Glomerular visceral epithelial cell (primary cell): Measurements from ENCODE around the gene ANXA3.

Experiments used
- DNase-seq: peaks from one replicate; pipeline ENCODE4 v3.0.0-alpha.2; 2016; ENCODE audit errors: extremely low spot score

ANXA3 gene

DNA sequence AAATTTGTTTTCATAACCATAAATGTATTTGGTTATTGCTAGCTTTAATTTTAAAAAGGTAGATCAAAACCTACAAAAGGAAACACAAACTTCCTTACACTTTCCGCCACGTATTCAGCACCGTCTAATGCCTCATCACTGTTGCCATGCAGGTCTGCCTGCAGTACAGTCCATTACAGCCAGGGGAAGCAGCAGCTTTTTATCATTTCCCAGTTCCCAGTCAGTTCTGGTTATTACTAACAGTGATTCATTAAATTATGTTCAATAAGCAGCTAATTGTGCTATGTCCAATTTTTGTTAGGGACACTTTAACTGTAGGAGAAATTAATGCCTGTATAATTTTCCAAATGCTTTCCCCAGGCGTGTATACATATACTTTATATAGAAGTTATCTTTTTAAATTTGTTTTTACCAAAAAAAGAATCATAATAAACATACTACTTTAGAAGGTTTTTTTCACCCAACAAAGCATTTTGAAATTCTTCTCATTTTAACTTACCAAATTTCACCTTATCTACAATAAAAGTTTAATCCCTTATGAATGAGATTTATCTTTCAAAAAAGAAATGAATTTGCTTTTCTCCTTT, 93.3 kb downstream of the ANXA3 start:
- DNase-seq: peak; percentile 79

DNA sequence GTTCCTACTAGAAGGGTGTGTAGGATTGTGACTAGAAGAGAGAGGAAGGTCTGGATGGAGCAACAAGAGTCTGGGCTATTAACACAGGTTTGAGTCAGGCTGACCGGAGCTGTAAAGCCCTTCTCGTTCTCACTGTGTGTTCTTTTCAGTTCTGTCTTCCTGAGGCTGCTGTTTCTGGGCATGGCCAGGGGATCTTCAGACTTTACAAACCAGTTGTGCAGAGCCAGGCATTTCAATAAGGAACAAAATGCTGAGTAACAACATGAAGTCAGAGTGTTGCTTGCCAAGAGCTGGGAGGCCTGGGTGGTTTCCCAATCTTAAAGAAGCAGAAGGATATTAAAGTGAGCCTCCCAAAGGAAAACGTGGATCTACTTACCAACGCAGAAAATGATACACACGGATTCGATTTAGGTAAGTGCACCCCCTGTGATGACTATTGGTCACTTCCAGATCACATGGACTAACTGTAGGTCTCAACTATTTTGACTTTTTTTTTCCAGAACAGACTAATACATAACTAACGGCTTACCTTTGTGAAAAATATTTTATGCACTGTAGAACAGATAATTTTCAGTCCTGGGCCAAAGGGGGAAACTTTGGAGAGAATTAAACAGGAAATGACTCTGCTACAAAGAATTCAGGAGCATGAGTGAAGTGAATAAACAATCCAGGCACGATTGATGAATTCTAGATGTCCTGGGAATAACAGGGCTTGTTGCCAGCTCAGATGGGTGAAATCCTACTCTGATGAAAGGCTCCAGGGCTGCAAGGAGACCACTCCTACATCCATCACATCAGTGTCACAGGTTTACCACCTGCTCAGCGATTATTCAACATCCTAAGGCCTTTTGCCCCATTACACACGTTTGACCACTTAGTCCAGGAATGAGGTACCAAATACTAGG, 94.5 kb downstream of the ANXA3 start:
- peak; percentile 89 for DNase-seq

DNA sequence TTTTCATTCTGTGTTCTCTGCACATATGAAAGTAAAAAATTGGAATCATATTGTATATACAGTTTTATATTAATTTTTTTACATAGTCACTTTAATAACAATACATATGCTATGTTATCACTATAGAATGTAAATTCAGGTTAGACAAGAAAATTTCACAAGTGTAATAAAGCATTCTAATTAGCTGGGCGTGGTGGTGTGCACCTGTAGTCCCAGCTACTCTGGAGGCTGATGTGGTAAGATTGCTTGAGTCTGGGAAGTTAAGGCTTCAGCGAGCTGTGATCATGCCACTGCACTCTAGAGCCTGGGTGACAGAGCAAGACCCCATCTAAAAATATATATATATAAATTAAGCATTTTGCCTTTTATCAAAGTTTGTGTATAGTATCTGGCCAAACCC, 95.7 kb downstream of the ANXA3 start:
- DNase-seq: no peak

DNA sequence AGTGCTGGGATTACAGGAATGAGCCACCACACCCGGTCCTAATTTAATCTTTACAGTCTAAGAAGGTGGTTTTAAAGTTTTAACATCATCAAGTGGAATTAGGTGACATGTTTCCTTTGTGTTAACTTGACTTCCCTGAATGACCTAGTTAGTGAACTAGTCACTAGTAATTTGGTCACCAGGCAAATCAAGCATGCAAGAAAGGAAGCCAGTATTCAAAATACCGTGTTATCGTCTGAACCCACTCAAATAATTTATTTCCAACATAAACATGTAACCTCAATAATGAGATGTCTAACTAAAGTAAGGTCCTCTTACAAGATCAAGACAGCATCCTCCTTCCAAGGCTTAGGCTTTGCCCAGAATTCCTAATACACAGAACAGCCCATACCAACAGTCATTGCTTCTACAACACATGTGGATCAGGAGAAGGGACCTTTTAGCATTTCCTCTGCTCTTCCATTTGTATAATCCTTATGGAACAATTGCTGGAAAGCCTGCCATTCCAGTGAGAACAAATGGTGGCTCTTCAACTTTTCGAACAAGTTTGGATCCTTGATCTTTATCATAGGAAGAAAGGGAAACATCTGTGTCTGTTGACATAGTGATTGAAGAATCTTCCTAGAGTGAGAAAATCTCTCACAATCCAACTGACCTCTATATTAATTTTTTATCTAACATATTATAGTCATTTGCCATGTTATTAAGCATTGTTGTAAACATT, 97.2 kb downstream of the ANXA3 start:
- no peak for DNase-seq

DNA sequence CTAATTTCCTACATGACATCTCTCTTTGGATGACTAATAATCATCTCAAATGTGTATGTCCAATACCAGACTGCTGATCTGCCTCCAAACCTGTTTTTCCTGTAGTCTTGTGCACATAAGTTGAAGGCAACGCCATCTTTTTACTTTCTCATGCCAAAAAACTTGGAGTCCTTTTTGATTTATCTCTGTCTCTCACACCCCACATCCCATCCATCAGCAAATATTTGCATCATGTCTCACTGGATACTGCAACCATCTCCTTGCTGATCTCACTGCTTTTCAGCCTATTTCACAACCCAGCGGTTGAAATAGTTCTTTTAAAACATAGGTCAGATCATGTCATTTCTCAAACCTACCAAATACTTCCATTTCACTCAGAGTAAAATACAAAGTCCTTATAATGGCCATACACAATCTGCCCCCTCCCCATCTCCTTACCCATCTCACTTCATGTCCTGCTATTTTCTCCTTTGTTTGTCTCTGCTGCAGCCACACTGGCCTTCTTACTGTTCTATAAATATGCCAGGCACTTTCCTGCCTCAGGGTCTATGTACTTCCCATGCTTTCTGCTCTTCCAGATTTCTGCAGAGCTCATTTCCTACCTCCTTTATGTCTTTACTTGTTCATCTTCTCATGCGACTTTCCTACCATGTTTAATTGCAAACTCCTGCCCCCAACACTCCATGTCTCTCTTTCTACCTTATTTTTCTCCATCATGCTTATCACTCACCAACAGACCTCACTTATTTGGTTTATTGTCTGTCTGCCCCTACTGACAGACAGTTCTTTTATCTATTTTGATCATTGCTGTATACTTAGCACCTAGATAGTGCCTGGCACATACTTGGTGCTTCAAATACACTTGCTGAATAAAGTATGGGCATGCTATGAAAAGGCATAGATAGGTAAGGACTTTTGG, 98.8 kb downstream of the ANXA3 start:
- DNase-seq: peak; percentile 41

DNA sequence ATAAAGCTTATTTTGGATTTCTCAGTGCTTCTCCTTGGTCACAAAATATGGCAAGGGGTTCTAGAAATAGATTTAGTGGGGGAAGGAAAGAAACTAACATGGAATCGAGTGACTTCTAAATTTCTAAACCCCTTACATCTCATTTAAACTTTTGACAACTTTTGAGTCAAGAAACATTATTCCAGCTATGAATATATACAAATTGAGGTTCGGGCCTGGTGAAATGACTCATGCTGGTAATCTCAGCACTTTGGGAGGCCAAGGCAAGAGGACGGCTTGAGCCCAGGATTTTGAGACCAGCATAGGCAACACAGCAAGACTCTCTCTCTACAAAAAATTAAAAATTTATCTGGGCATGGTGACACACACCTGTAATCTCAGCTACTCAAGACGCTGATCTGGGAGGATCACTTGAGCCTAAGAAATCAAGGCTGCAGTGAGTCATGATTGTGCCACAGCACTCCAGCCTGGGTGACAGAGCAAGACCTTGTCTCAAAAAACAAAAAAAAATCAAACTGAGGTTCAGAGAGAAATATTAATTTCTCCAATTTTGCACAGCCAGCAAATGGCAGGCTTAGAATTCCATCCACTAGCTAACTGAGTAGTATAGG, 99.8 kb downstream of the ANXA3 start:
- DNase-seq: no peak

DNA sequence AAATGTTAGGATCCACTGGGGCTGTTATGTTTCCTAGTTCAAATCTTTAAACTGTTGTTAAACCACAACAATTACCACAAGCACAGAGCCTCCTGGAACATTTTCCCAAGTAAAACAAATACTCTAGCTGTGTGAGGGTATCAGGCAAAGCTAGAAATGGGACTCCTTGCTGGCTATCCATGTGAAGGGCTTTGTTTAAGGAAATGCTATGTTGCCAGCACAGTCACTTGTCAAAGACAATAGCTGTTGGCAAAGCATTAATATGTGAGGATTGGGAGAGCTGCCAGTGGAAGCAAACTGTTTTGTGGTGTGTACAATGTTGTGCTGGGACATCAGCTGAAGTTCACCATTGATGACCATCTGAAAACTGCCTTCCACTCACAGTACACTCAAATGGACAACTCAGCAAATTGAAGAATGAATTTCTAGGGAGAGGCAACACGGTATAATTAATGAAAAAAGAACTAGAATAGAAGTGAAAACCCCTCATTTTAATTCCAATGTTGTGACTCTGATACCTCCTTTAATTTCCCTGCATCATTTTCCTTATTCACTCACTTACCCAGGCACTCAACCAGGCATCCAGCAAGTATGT, 100.8 kb downstream of the ANXA3 start:
- DNase-seq: no peak

DNA sequence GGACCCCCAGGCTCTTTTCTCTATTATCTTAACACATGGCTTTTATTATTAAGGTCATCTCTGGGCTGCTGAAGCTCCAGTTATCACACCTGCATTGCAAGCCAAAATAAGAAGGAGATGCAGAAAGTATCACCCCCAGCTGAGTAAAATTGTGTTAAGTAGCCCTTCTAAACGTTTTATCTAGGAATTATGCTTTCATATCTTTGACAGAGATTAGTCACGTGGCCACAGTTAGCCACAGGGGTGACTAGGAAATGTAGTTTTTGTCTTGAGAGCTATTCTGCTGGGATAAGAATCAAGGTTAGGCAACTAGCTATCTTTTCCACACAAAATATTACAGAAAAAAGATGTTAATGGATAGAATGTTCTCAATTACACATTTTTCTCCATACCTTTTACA, 102.1 kb downstream of the ANXA3 start:
- no peak for DNase-seq

DNA sequence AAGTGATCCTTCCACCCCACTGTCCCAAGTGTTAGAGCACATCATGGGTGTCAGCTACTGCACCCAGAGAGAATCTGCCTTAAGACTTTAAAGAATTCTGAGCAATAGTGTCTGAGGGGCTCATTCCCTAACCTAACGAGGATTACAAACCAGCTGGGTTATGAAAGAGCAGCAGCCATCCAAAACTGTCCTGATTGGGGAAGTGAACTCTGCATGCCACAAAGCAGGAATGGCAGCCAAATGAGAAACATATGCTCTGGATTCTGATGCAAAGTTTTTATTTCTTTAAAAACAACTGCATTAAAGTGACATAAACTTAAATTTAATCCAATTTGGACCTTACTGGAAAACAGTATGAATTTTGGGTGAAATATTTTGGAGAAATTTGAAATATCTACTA, 103.2 kb downstream of the ANXA3 start:
- no peak for DNase-seq

DNA sequence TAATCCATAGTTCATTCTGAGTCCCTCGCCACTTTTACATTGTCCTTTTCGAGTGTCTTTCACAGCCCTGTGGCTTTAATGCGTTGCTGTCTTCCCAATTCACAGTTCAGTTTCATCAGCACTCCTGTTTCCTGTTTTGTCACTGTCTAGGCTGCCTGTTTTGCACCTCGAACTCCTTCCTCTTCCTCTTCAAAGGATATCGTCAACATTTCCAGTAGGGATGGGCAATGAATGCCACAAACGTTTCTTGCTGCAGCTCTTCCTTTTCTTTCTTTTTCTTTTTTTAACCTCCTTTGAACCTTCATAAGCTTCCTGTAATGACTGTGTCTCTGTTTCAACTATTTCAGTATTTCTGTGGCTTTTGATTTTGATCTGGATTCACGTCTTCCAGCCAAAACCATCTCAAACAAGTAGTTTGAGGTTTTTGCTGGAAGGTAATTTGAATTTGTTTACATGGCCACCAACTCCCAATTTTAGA, 105.4 kb downstream of the ANXA3 start:
- DNase-seq: no peak

DNA sequence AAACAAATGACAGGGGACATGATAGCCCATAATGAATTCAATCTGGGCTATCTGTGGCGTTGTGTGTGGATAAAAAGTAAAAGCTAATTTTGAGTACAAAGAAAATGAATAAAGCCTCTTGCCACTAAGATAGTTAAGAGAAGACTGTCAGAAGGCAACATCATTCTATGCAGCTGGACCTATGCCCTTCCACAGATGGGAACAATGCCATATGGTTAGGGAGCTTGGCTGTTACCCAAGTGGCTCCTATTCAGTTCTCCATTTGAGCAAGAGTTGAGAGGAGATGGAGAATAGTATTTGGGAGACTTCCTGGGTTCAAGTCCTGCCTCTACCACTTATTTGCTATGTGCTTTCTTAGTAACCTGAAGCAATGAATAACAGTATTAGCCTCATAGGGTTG, 107.7 kb downstream of the ANXA3 start:
- no peak for DNase-seq

DNA sequence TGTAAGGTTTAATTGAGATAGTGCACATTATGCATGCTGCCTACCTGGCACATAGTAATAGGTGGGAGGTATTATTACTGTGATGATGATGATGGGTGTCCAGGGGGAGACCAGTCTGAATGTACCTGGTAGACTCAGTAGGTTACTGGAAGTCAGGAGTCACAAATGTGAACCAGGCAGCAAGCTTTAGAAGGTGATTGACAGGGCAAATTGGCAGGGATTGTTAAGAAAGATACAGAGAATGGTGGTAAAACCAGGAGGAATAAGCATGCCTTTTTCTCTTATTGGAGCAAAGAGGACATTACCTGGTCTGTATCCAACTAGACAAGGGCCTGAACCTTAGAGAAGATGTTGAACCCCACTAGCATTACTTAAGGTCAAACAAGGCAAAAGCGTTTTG, 108.1 kb downstream of the ANXA3 start:
- DNase-seq: no peak
